HS-27A (cell line): ENCODE data around the gene ZNF618.

Experiments
- DNase-seq: peaks from one replicate; pipeline ENCODE4 v3.0.0-alpha.2; 2012; ENCODE audit warnings: low read depth, missing footprints

ZNF618 gene

DNA sequence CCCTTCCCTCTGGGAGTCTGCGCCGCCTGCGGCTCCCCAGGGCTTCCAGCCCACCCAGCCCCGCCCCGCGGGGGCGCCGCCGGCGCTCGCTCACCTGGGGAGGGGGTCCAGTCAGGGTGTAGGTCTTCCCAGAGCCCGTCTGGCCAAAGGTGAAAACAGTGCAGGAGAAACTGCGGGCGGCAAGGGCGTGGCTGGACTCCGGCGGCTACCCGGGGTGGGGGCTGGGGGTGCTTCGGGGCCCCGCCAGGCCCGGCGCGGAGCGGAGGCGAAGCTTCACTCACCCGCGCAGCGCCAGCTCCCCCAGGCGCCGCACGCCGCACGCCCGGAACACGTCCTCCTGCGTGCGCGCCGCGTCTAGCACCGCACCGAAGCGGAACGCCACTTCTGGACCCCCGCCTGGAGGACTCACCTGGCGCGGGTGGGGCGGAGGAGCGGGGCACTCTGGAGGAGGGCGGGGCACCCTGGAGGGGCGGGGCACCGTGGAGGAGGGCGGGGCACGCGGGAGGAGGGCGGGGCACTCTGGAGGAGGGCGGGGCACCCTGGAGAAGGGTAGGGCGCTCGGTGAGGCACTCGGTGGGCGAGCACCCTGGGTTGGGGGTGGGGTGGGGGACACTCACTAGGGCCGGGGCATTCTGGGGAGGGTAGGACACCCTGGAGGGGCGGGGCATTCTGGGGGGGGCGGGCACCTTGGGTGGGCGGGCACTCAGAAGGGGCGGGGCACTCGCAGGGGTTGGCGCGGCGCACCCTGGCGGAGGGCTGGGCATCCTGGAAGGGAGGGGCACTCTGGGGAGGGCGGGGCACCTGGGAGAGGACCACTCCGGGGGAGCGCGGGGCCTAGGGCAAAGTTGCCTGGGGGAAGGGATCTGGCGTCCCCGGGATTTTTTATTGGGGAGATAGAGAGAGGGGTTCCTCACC lies 222.2 kb downstream of the ZNF618 start:
- no peak for DNase-seq

DNA sequence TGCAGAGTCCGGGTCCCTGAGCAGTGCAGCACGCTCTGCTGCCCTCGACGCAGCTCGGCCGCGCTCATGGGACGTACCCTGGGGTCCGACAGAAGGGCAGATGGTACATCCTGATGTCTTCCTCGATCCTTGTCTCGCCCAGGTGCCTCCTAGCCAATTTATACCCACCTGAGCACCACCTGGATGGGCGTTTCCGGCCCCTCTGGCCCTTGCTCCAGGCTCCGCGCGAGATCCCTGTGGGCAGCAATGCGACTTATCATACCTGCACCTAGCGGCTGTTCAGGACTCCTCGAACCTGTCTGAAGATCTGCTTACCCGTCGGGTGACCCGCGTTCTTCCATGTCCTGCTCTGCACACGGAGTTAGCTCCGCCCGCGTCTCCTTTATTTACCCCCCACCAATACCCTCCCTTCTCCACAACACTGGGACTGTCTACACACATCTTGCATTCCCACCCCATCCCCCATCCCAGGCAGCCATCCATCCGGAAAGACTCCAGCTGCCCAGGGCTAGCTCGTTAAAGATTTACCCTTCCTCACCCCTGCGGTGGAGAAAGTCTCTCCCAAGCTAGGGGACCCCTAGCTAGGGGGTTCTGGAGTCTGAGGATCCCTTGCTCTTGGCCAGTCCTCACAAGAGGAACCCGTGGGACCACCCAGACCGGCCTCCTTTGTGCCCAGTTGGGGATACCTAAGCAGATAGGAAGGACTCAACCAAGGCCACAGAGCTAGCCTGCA lies 223.0 kb downstream of the ZNF618 start, which contains the start of gene KIF12:
TSS of gene KIF12 (minus strand) at position 357 of the 733 bp plus-strand sequence. CDS start at position 341, 16 bp downstream.
- no peak for DNase-seq

GRCh38 chr9:114099669-114100270 lies 223.7 kb downstream of the ZNF618 start:
- no peak for DNase-seq

DNA sequence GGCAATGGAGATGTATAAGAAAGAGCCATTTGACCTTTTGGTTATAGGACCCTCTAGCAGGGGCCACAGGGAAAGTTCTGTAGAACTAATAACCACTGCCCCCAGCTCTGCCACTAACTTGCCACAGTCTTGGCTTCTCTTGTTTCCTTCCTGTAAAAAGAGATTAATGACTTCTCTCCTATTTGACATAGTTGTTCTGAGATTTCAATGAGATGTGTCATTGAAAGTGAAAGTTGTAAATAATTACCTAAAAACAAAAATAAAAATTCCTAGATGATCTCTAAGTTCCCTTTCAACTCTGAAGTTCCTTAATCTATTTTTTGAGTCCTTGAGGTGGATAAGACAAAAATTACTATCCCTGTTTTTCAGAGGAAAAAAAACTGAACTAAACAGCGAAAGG lies 224.4 kb downstream of the ZNF618 start:
- DNase-seq: no peak

DNA sequence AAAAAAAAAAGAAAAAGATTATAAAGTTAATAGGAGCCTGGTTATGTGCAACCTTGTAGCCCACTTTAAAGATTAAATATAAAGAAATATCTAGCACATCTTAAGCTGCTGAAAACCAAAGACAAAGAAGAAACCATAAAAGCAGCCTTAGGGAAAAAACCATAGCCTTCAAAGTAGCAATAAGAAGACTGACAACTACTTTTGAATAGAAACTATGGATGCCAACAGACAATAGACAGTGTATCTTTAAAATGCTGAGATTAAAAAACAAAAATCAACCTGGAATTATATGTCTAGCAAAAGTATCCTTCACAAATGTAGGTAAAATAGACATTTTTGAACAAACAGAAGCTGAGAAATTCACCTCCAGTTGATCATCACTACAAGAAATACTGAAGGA lies 226.4 kb downstream of the ZNF618 start:
- DNase-seq: no peak

DNA sequence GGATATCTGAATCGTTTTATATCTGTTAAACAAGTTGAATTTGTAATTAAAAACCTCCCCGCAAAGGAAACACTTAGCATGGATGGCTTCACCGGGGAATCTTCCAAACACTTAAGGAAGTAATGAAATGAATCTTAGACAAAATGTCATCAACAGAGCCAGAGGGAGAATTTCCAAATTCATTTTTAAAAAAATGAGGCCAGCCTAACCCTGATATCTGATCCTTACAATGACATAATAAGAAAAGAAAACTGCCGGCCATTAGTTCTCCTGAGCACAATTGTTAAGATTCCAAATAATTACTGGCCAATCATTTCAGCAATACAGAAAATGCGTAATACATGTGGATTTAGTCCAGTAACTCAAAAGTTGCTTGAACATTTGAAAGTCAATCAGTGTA lies 229.1 kb downstream of the ZNF618 start:
- no peak for DNase-seq
